T-helper 1 cell (primary cell): ENCODE measurements around the gene SH3RF3.

Experiments
- DNase-seq, 5 donors: peaks; one replicate each; pipeline ENCODE4 v3.0.0-alpha.2; 2012 to 2020

Gene SH3RF3

GRCh38 chr2:109289504-109290222, 160.7 kb downstream of the SH3RF3 start:
- DNase-seq, result no peak

GRCh38 chr2:109290887-109291643, 162.1 kb downstream of the SH3RF3 start:
- no peak for DNase-seq

GRCh38 chr2:109292386-109292785, 163.4 kb downstream of the SH3RF3 start:
- no peak for DNase-seq

- DNase-seq, result no peak
Measured at GRCh38 chr2:109293663-109294062, 164.7 kb downstream of the SH3RF3 start.

GRCh38 chr2:109294523-109294922, 165.5 kb downstream of the SH3RF3 start:
- DNase-seq, result no peak

- DNase-seq, result no peak
Measured at GRCh38 chr2:109295070-109295780, 166.2 kb downstream of the SH3RF3 start.

- DNase-seq, result no peak
Measured at GRCh38 chr2:109295781-109296117, 166.7 kb downstream of the SH3RF3 start.

GRCh38 chr2:109297566-109298490, 168.8 kb downstream of the SH3RF3 start:
- DNase-seq, result no peak

- no peak for DNase-seq
Measured at GRCh38 chr2:109298851-109299250, 169.8 kb downstream of the SH3RF3 start.

GRCh38 chr2:109299536-109299935, 170.5 kb downstream of the SH3RF3 start:
- DNase-seq, result no peak

GRCh38 chr2:109300582-109300981, 171.6 kb downstream of the SH3RF3 start:
- DNase-seq, result no peak

GRCh38 chr2:109301746-109302145, 172.7 kb downstream of the SH3RF3 start:
- no peak for DNase-seq

GRCh38 chr2:109302319-109302718, 173.3 kb downstream of the SH3RF3 start:
- DNase-seq, result no peak

GRCh38 chr2:109304242-109304641, 175.2 kb downstream of the SH3RF3 start:
- DNase-seq, result no peak

GRCh38 chr2:109304731-109305470, 175.9 kb downstream of the SH3RF3 start:
- no peak for DNase-seq

- DNase-seq, result no peak
Measured at GRCh38 chr2:109305490-109306167, 176.6 kb downstream of the SH3RF3 start.

- no peak for DNase-seq
Measured at GRCh38 chr2:109306190-109306589, 177.2 kb downstream of the SH3RF3 start.

- DNase-seq, result no peak
Measured at GRCh38 chr2:109311771-109312170, 182.8 kb downstream of the SH3RF3 start.

- no peak for DNase-seq
Measured at GRCh38 chr2:109312902-109313301, 183.9 kb downstream of the SH3RF3 start.

- DNase-seq, result no peak
Measured at GRCh38 chr2:109313343-109313742, 184.3 kb downstream of the SH3RF3 start.

GRCh38 chr2:109316091-109316490, 187.1 kb downstream of the SH3RF3 start:
- no peak for DNase-seq
